Spleen (tissue), 7 donors: Measurements from ENCODE around the gene SKIC2.

ENCODE experiments used
- CTCF ChIP-seq, 11 experiments: fragments of 200-600 bp in 7 of 11; fragments of 450-650 bp in 4 of 11; sonication (generic) in 4 of 11; IDR thresholded peaks in 8 of 11; conservative IDR thresholded peaks in 3 of 11; 1 replicate in 7 of 11; 2 replicates in 4 of 11; pipeline versions ENCODE4 v1.4.0 to v1.8.0; 2016 to 2021; ENCODE audit warnings: antibody characterized with exemption in 11 of 11, inconsistent platforms in 4 of 11, mild to moderate bottlenecking in 1 of 11
- POLR2A ChIP-seq, 3 donors: fragments of 450-650 bp; IDR thresholded peaks; one replicate each; pipeline ENCODE4 v1.5.1; 2017; ENCODE audit warnings: antibody characterized with exemption in 3 of 3, mild to moderate bottlenecking in 1 of 3
- POLR2AphosphoS5 ChIP-seq, 3 donors: sonication (generic); formaldehyde crosslinking; IDR thresholded peaks; one replicate each; pipeline ENCODE4 v1.5.1; 2017; ENCODE audit warnings: antibody characterized with exemption in 3 of 3
- donor health status: DM: no; HTN: no; CAD: no; lungs with moderate emphysema.
- donor health status: DM: no; HTN: no; CAD: no.
- donor health status: DM: no; HTN: no; CAD: no.

DNA sequence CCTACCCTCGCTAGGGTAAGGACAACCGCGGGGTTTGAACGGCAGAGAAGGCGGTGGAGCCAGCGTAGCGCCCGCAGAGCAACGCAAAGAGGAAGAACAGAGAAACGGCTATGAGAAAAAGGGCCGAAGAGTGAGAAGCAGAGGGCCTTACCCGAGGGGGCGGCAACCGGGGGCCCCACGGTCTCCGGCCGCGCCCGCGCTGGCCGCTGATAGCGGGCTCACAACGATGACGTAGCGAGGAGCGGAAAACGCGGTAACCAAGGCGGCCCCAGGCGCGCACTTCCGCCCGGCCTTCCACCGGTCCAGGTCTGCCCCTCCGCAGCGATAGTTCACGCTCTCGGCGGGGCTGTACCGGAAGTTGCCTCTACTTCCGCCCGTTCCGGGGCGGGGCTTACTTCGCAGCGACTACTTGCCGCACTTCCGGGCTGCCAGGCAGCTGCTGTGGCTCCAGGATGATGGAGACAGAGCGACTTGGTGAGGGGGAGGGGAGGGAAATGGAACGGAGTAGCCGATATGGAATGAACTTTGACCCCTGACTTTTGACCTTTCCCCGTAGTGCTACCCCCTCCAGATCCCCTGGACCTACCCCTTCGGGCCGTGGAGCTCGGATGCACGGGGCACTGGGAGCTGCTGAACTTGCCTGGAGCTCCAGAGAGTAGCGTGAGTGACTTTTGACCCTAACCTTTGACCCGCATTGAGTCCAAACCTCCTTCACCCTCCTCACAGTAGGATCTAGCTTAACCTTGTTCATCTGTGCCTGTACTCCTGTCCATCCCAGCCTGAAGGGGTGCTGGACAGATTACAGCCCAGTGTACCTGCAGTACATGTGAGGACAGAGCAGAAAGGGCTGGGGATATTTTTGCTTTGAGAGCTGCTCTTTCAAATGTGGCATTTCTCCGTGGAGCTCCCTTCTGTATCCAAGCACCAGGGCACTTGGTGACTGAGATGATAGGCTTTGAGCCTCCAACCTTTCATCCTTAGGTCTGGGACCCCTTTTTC, at the start of gene SKIC2, which contains the start of gene NELFE:
- TF ChIP-seq CTCF (IDR thresholded peaks at IDR 0.05 in 8 of 11, conservative IDR thresholded peaks at IDR 0.05 in 3 of 11) (peak in 3 of 11 experiments; percentile 10 to 33 (median 33)), POLR2A (IDR thresholded peaks at IDR 0.05) (peak in 2 of 3 donors; percentile 37 to 91), POLR2AphosphoS5 (IDR thresholded peaks at IDR 0.05) (peak; percentile 95 to 98 (median 97))
